ENCODE data around the gene VAV3.

- TF ChIP-seq CTCF (conservative IDR thresholded peaks at IDR 0.05 in 1 of 2, IDR thresholded peaks at IDR 0.05 in 1 of 2; ENCODE audit: low read depth in 1 of 2, low read length in 2 of 2) (no peak), EZH2 (IDR thresholded peaks at IDR 0.05; ENCODE audit: low read length, missing control alignments) (no peak)
Observed at GRCh38 chr1:107637101-107637500, 327.9 kb downstream of the VAV3 start.

All from fibroblast of lung (primary cell).